Glomerular endothelial cell (primary cell): Measurements from ENCODE around the gene IL17A. TPM values are rescaled to one million over a fixed set of nuclear protein-coding genes. Genes with fewer than 3 reads are reported as not detected.

Experiments used
- DNase-seq: peaks from one replicate; pipeline ENCODE4 v3.0.0-alpha.2; 2011; ENCODE audit warnings: low read depth, low spot score; ENCODE audit errors: extremely low read depth
- total RNA-seq: library from RNA; depleted of rRNA; stranded (reverse); fragments of >200 nt; gene quantifications from 2 replicates; pipeline ENCODE4 v1.2.3, GENCODE V29; 2015

IL17A gene
- total RNA-seq: not detected in 2 replicates

GRCh38 chr6:52186075-52186474 is at the start of gene IL17A:
TSS of gene IL17A (plus strand) at chr6:52186375. CDS start at chr6:52186432, 57 bp downstream.
- DNase-seq: no peak

GRCh38 chr6:52136934-52137467 is 49.2 kb upstream of the IL17A start:
- DNase-seq: no peak

GRCh38 chr6:52138284-52138683 is 47.9 kb upstream of the IL17A start:
- no peak for DNase-seq

- no peak for DNase-seq
Observed at GRCh38 chr6:52139985-52140680, 46.0 kb upstream of the IL17A start.

GRCh38 chr6:52141596-52141995 is 44.6 kb upstream of the IL17A start:
- DNase-seq: no peak

GRCh38 chr6:52142556-52142955 is 43.6 kb upstream of the IL17A start:
- DNase-seq: no peak

- DNase-seq: no peak
Observed at GRCh38 chr6:52143551-52143950, 42.6 kb upstream of the IL17A start.

GRCh38 chr6:52144196-52145076 is 41.7 kb upstream of the IL17A start:
- DNase-seq: no peak

- DNase-seq: no peak
Observed at GRCh38 chr6:52146851-52147445, 39.2 kb upstream of the IL17A start.

- no peak for DNase-seq
Observed at GRCh38 chr6:52149076-52149475, 37.1 kb upstream of the IL17A start.

- no peak for DNase-seq
Observed at GRCh38 chr6:52149949-52150348, 36.2 kb upstream of the IL17A start.

- DNase-seq: no peak
Observed at GRCh38 chr6:52152070-52152423, 34.1 kb upstream of the IL17A start.

- DNase-seq: no peak
Observed at GRCh38 chr6:52152711-52153160, 33.4 kb upstream of the IL17A start.

- DNase-seq: no peak
Observed at GRCh38 chr6:52154381-52154780, 31.8 kb upstream of the IL17A start.

GRCh38 chr6:52155791-52156576 is 30.2 kb upstream of the IL17A start:
- DNase-seq: peak; percentile 23

GRCh38 chr6:52157301-52157941 is 28.8 kb upstream of the IL17A start:
- DNase-seq: peak; percentile 27

- no peak for DNase-seq
Observed at GRCh38 chr6:52160472-52161104, 25.6 kb upstream of the IL17A start.

GRCh38 chr6:52161689-52162438 is 24.3 kb upstream of the IL17A start:
- no peak for DNase-seq
